Lower leg skin (tissue), 4 donors: Measurements from ENCODE around the gene TSEN2. TPM values are rescaled to one million over a fixed set of nuclear protein-coding genes. Genes with fewer than 3 reads are reported as not detected.
A peak's percentile ranks its signal among the peaks of the same experiment; 100 is the strongest.

ENCODE experiments used
- DNase-seq, 2 donors: peaks; one replicate each; pipeline ENCODE4 v3.0.0-alpha.2; 2019; ENCODE audit warnings: low spot score in 2 of 2
- H3K4me3 ChIP-seq: fragments of 200-600 bp; sonication (generic); 2 replicates; pipeline ENCODE4 v1.5.1; 2017; ENCODE audit warnings: mild to moderate bottlenecking, low read depth; ENCODE audit not compliant: poor library complexity, severe bottlenecking
- CTCF ChIP-seq, 3 donors: fragments of 450-650 bp; IDR thresholded peaks; one replicate each; pipeline ENCODE4 v1.5.1; 2016; ENCODE audit warnings: antibody characterized with exemption in 3 of 3, mild to moderate bottlenecking in 3 of 3, moderate library complexity in 2 of 3
- POLR2A ChIP-seq, 2 donors: fragments of 450-650 bp; IDR thresholded peaks; one replicate each; pipeline ENCODE4 v1.6.1; 2016 to 2017; ENCODE audit warnings: antibody characterized with exemption in 2 of 2, mild to moderate bottlenecking in 1 of 2, moderate library complexity in 1 of 2
- WGBS, 2 donors: methylation state at CpG; one replicate each; pipeline ENCODE4 v1.1.5; 2018; 5-methylcytosine and 5-hydroxymethylcytosine counted together
- intact Hi-C: fragments of 100-400 bp; cut with DNase I; formaldehyde crosslinking; loops from one replicate; pipeline ENCODE4 v1.15.0; 2023; ENCODE audit warnings: low total_unique reads
- total RNA-seq, 4 donors: library from RNA; depleted of rRNA; stranded (reverse); fragments of >200 nt; gene quantifications; one replicate each; pipeline ENCODE4 v1.1.0, GENCODE V29; 2016

Gene TSEN2
- total RNA-seq, 4 donors from 2014 or later, result 7.8 to 17.8 (median 12.7) TPM

GRCh38 chr3:12569836-12570235 lies 85.6 kb downstream of the TSEN2 start:
- H3K4me3 ChIP-seq, result no peak overlapping the region
- peak in 1 of 2 donors; percentile 9 for DNase-seq
- 88 to 89% methylated on average over 6 of the region's 6 CpGs for WGBS, 2 donors
- intact Hi-C loops, result no loop called here
- TF ChIP-seq POLR2A (IDR thresholded peaks at IDR 0.05) (no peak), CTCF (IDR thresholded peaks at IDR 0.05) (no peak)

DNA sequence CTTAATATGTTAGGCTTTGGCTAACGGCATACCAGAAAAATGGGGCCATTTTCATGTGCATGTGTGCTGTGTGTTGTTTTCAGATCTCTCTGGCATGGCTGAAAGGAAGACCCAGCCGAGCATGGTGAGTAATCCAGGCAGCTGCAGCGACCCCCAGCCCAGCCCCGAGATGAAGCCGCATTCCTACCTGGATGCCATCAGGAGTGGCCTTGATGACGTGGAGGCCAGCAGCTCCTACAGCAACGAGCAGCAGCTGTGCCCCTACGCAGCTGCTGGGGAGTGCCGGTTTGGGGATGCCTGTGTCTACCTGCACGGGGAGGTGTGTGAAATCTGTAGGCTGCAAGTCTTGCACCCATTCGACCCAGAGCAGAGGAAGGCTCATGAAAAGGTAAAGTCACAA lies 87.7 kb downstream of the TSEN2 start:
- 91 to 96% methylated on average over 8 to 11 of the region's 11 CpGs for WGBS, 2 donors
- peak in 1 of 2 donors; percentile 48 for DNase-seq
- intact Hi-C loops, result no loop called here
- TF ChIP-seq CTCF (IDR thresholded peaks at IDR 0.05) (no peak), POLR2A (IDR thresholded peaks at IDR 0.05) (no peak)
- no peak overlapping the region for H3K4me3 ChIP-seq

DNA sequence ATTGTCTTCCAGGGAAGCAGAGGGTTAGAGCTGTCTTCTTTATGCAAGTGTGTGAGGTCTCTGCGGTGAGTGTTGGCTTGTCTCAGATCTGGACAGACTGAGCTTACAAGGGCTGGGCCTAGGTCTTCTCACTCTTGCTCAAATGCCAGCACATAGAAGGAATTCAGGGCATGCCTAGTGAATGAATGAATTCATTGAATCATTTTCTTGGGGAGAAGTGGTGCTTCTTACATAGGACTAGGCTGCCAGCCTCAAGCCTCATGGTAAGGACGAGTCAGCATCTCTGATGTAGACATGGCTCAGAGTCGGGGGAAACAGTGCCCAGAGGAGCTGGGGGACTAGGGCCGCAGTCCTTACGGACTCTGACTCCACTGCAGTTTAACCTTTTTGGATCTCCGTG lies 89.9 kb downstream of the TSEN2 start:
- WGBS, 2 donors, result 89% methylated on average over 6 of the region's 6 CpGs
- peak in 1 of 2 donors; percentile 36 for DNase-seq
- intact Hi-C loops, result no loop called here
- no peak overlapping the region for H3K4me3 ChIP-seq
- no peak for TF ChIP-seq CTCF (IDR thresholded peaks at IDR 0.05)
- TF ChIP-seq POLR2A (IDR thresholded peaks at IDR 0.05), result no peak

- peak in 1 of 2 donors; percentile 70 for DNase-seq
- intact Hi-C loops, result no loop called here
- no peak overlapping the region for H3K4me3 ChIP-seq
- 73 to 74% methylated on average over 7 of the region's 7 CpGs for WGBS, 2 donors
- TF ChIP-seq CTCF (IDR thresholded peaks at IDR 0.05) (no peak), POLR2A (IDR thresholded peaks at IDR 0.05) (no peak)
Observed at GRCh38 chr3:12574661-12575060, 90.4 kb downstream of the TSEN2 start.

DNA sequence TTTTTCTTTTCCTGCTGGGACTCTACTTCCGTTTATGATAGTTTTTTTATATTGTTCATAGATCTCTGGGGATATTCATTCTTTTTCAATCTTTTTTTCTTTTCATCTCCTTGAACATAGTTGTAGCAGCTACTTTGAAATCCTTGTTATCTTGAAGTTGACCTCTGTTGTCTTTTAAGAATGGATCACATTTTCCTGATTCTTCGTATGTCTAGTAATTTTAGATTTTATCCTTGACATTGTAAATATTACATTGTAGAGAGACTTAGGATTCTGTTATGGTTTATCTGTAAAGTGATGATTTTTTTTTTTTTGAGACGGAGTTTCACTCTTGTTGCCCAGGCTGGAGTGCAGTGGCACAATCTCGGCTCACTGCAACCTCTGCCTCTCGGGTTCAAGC lies 93.1 kb downstream of the TSEN2 start:
- no peak for DNase-seq
- no peak overlapping the region for H3K4me3 ChIP-seq
- WGBS, 2 donors, result 75 to 93% methylated on average over 5 of the region's 5 CpGs
- intact Hi-C loops, result no loop called here
- TF ChIP-seq POLR2A (IDR thresholded peaks at IDR 0.05) (no peak), CTCF (IDR thresholded peaks at IDR 0.05) (no peak)

DNA sequence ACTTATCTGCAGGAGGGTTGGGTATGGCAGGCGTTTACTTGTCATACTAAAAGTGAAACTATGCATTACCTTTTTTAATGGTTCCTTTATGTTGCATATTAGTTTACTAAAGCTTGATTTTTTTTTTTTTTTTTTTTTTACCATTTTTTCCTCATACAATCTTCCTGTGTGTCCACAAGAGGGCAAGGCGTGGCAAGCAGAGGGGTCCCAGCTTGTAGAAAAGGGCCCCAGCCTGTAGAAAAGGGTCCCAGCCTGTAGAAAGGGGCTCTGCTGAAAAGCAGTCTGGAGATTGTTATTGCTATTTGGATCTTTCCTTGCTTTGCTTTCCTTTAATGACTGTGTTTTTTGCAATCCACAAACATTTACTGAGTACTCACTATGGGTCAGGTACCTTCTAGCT lies 94.5 kb downstream of the TSEN2 start:
- TF ChIP-seq POLR2A (IDR thresholded peaks at IDR 0.05), result no peak
- TF ChIP-seq CTCF (IDR thresholded peaks at IDR 0.05), result no peak
- 85 to 89% methylated on average over 2 of the region's 2 CpGs for WGBS, 2 donors
- H3K4me3 ChIP-seq, result no peak overlapping the region
- intact Hi-C loops, result no loop called here
- DNase-seq, result no peak
